HG02763 (cell line): Measurements from ENCODE around the gene SLC45A3.
A peak's percentile ranks its signal among the peaks of the same experiment; 100 is the strongest.

Experiments
- ATAC-seq: cut with Tn5 transposase; IDR thresholded peaks from one replicate; pipeline ENCODE4 v1.9.1; 2021; ENCODE audit warnings: mild to moderate bottlenecking, moderate library complexity; ENCODE audit not compliant: unreplicated experiment

Gene SLC45A3

GRCh38 chr1:205669341-205670149, 10.8 kb downstream of the SLC45A3 start:
- no peak for ATAC-seq

- no peak for ATAC-seq
Observed at GRCh38 chr1:205668951-205669340, 11.4 kb downstream of the SLC45A3 start.

GRCh38 chr1:205667909-205668643, 12.2 kb downstream of the SLC45A3 start:
- no peak for ATAC-seq

- no peak for ATAC-seq
Observed at GRCh38 chr1:205666372-205667166, 13.7 kb downstream of the SLC45A3 start.

GRCh38 chr1:205665201-205666045, 14.9 kb downstream of the SLC45A3 start:
- ATAC-seq: no peak

GRCh38 chr1:205664399-205665017, 15.8 kb downstream of the SLC45A3 start:
- no peak for ATAC-seq

- ATAC-seq: no peak
Observed at GRCh38 chr1:205663286-205663936, 16.9 kb downstream of the SLC45A3 start.

GRCh38 chr1:205662791-205663190, 17.5 kb downstream of the SLC45A3 start:
- no peak for ATAC-seq

GRCh38 chr1:205662135-205662738, 18.1 kb downstream of the SLC45A3 start:
- no peak for ATAC-seq

GRCh38 chr1:205661429-205662134, 18.7 kb downstream of the SLC45A3 start:
- ATAC-seq: no peak

- ATAC-seq: no peak
Observed at GRCh38 chr1:205660361-205660760, 19.9 kb downstream of the SLC45A3 start.

GRCh38 chr1:205658943-205659581, 21.2 kb downstream of the SLC45A3 start:
- ATAC-seq: peak; percentile 60

GRCh38 chr1:205656236-205656635, 24.1 kb downstream of the SLC45A3 start:
- ATAC-seq: no peak

- no peak for ATAC-seq
Observed at GRCh38 chr1:205652984-205653383, 27.3 kb downstream of the SLC45A3 start.

GRCh38 chr1:205650241-205650640, 30.1 kb downstream of the SLC45A3 start:
- no peak for ATAC-seq

GRCh38 chr1:205645519-205645918, 34.8 kb downstream of the SLC45A3 start:
- ATAC-seq: no peak

- ATAC-seq: no peak
Observed at GRCh38 chr1:205642679-205643307, 37.5 kb downstream of the SLC45A3 start.

- ATAC-seq: no peak
Observed at GRCh38 chr1:205639567-205639966, 40.7 kb downstream of the SLC45A3 start.
